Erythroblast (primary cell): ENCODE data around the gene HIVEP1.

Experiments used
- GATA1 ChIP-seq: IDR thresholded peaks from 2 replicates; pipeline ENCODE4 v1.6.1; 2011; ENCODE audit warnings: low read depth, mild to moderate bottlenecking, control low read depth, low read length, moderate library complexity
- POLR2A ChIP-seq: IDR thresholded peaks from 2 replicates; pipeline ENCODE4 v1.6.1; 2011; ENCODE audit warnings: mild to moderate bottlenecking, low read length

GRCh38 chr6:12049165-12049564 is 37.1 kb downstream of the HIVEP1 start:
- TF ChIP-seq POLR2A (no peak), GATA1 (no peak)
